Measurements from ENCODE around the gene CNTN4. TPM values are rescaled to one million over a fixed set of nuclear protein-coding genes. Genes with fewer than 3 reads are reported as not detected.

Gene CNTN4
- total and polyA plus RNA-seq, 4 donors, result 1.5 to 30.7 (median 5.7) TPM

- ATAC-seq (ENCODE audit: insufficient read depth, low FRiP score) (no peak), DNase-seq (no peak)
- Histone ChIP-seq H3K27me3 (ENCODE audit: control insufficient read depth in 3 of 3, insufficient read depth in 3 of 3, low read length in 2 of 3) (no peaks in the 10 kb centered on the region), H3K4me1 (ENCODE audit: control insufficient read depth in 5 of 5, insufficient read depth in 5 of 5, low read length in 5 of 5) (no peaks in the 10 kb centered on the region), H3K36me3 (ENCODE audit: control insufficient read depth in 4 of 4, insufficient read depth in 4 of 4, low read length in 4 of 4) (no peaks in the 10 kb centered on the region), H3K27ac (ENCODE audit: low read depth in 1 of 2, low read length in 1 of 2) (no peak overlapping the region), H3K4me3 (no peak overlapping the region), H3K9ac (ENCODE audit: insufficient read depth in 1 of 2, low read length in 2 of 2) (no peak overlapping the region), H3K9me3 (ENCODE audit: control insufficient read depth in 4 of 4, insufficient read depth in 3 of 4, low read length in 3 of 4) (no peaks in the 10 kb centered on the region)
- 91 to 95% methylated on average over 2 of the region's 2 CpGs for WGBS, 2 donors
- TF ChIP-seq CTCF (IDR thresholded peaks at IDR 0.05; ENCODE audit: control extremely low read depth, extremely low read depth), result no peak
These were observed 445.5 kb downstream of the CNTN4 start for GRCh38 chr3:2544212-2544611.

- Histone ChIP-seq H3K9me3 (ENCODE audit: control insufficient read depth in 4 of 4, insufficient read depth in 3 of 4, low read length in 3 of 4) (no peaks in the 10 kb centered on the region), H3K36me3 (ENCODE audit: control insufficient read depth in 4 of 4, insufficient read depth in 4 of 4, low read length in 4 of 4) (no peaks in the 10 kb centered on the region), H3K4me1 (ENCODE audit: control insufficient read depth in 5 of 5, insufficient read depth in 5 of 5, low read length in 5 of 5) (no peaks in the 10 kb centered on the region), H3K9ac (ENCODE audit: insufficient read depth in 1 of 2, low read length in 2 of 2) (no peak overlapping the region), H3K4me3 (no peak overlapping the region), H3K27ac (ENCODE audit: low read depth in 1 of 2, low read length in 1 of 2) (no peak overlapping the region), H3K27me3 (ENCODE audit: control insufficient read depth in 3 of 3, insufficient read depth in 3 of 3, low read length in 2 of 3) (no peaks in the 10 kb centered on the region)
- WGBS, 2 donors, result 73 to 81% methylated on average over 2 of the region's 2 CpGs
- no peak for DNase-seq
- no peak for ATAC-seq (ENCODE audit: insufficient read depth, low FRiP score)
- no peak for TF ChIP-seq CTCF (IDR thresholded peaks at IDR 0.05; ENCODE audit: control extremely low read depth, extremely low read depth)
These were observed 446.1 kb downstream of the CNTN4 start for GRCh38 chr3:2544718-2545117.

GRCh38 chr3:2547049-2547448 is 448.4 kb downstream of the CNTN4 start:
- Histone ChIP-seq H3K36me3 (ENCODE audit: control insufficient read depth in 4 of 4, insufficient read depth in 4 of 4, low read length in 4 of 4) (no peaks in the 10 kb centered on the region), H3K4me3 (no peak overlapping the region), H3K27me3 (ENCODE audit: control insufficient read depth in 3 of 3, insufficient read depth in 3 of 3, low read length in 2 of 3) (no peaks in the 10 kb centered on the region), H3K9me3 (ENCODE audit: control insufficient read depth in 4 of 4, insufficient read depth in 3 of 4, low read length in 3 of 4) (no peaks in the 10 kb centered on the region), H3K4me1 (ENCODE audit: control insufficient read depth in 5 of 5, insufficient read depth in 5 of 5, low read length in 5 of 5) (no peaks in the 10 kb centered on the region), H3K9ac (ENCODE audit: insufficient read depth in 1 of 2, low read length in 2 of 2) (no peak overlapping the region), H3K27ac (ENCODE audit: low read depth in 1 of 2, low read length in 1 of 2) (no peak overlapping the region)
- DNase-seq (no peak), ATAC-seq (ENCODE audit: insufficient read depth, low FRiP score) (no peak)
- WGBS, 2 donors, result 88 to 89% methylated on average over 4 of the region's 4 CpGs
- no peak for TF ChIP-seq CTCF (IDR thresholded peaks at IDR 0.05; ENCODE audit: control extremely low read depth, extremely low read depth)

GRCh38 chr3:2554656-2555055 is 456.0 kb downstream of the CNTN4 start:
- no peak for TF ChIP-seq CTCF (IDR thresholded peaks at IDR 0.05; ENCODE audit: control extremely low read depth, extremely low read depth)
- Histone ChIP-seq H3K27ac (ENCODE audit: low read depth in 1 of 2, low read length in 1 of 2) (no peak overlapping the region), H3K9me3 (ENCODE audit: control insufficient read depth in 4 of 4, insufficient read depth in 3 of 4, low read length in 3 of 4) (no peaks in the 10 kb centered on the region), H3K36me3 (ENCODE audit: control insufficient read depth in 4 of 4, insufficient read depth in 4 of 4, low read length in 4 of 4) (no peaks in the 10 kb centered on the region), H3K27me3 (ENCODE audit: control insufficient read depth in 3 of 3, insufficient read depth in 3 of 3, low read length in 2 of 3) (no peaks in the 10 kb centered on the region), H3K4me3 (no peak overlapping the region), H3K9ac (ENCODE audit: insufficient read depth in 1 of 2, low read length in 2 of 2) (no peak overlapping the region), H3K4me1 (ENCODE audit: control insufficient read depth in 5 of 5, insufficient read depth in 5 of 5, low read length in 5 of 5) (no peaks in the 10 kb centered on the region)
- no peak for ATAC-seq (ENCODE audit: insufficient read depth, low FRiP score)
- WGBS, 2 donors, result 56 to 69% methylated on average over 3 of the region's 3 CpGs
- DNase-seq, result no peak
